Naive thymus-derived CD8-positive, alpha-beta T cell (primary cell): Measurements from ENCODE around the gene TAF4. TPM values are rescaled to one million over a fixed set of nuclear protein-coding genes. Genes with fewer than 3 reads are reported as not detected.
A peak's percentile ranks its signal among the peaks of the same experiment; 100 is the strongest.

Experiments
- ATAC-seq, 2 donors: fragments of 150-1000 bp; cut with Tn5 transposase in 1 of 2; sonication (Bioruptor Pico), chemical (Tn5 transposase) in 1 of 2; 1 replicate in 1 of 2; 2 replicates in 1 of 2; pipeline ENCODE4 v1.10.0; 2021; ENCODE audit warnings: mild to moderate bottlenecking in 2 of 2, moderate library complexity in 2 of 2
- POLR2A ChIA-PET: fragments of 350-600 bp; sonication (Branson Sonifier 250); formaldehyde crosslinking; loops from one replicate; lab custom pipeline; 2021; ENCODE audit warnings: antibody characterized with exemption; lab: Charles Lee
- DNase-seq, 10 donors: peaks; one replicate each; pipeline versions ENCODE4 v3.0.0 to v3.0.0-alpha.2; 2020 to 2022
- H3K27ac Mint-ChIP-seq, 10 donors: one replicate each; pipeline ENCODE4 v1.8.0; 2020 to 2022; ENCODE audit warnings: mild to moderate bottlenecking in 10 of 10, mixed read lengths in 10 of 10, moderate library complexity in 4 of 10, inconsistent platforms in 1 of 10
- H3K27me3 Mint-ChIP-seq, 5 donors: one replicate each; pipeline ENCODE4 v1.8.0; 2021 to 2022; ENCODE audit warnings: mixed read lengths in 5 of 5
- H3K36me3 Mint-ChIP-seq, 3 donors: one replicate each; pipeline ENCODE4 v1.8.0; 2020 to 2022; ENCODE audit warnings: mixed read lengths in 3 of 3, mild to moderate bottlenecking in 2 of 3, inconsistent platforms in 1 of 3
- H3K4me1 Mint-ChIP-seq, 4 donors: one replicate each; pipeline ENCODE4 v1.8.0; 2021 to 2022; ENCODE audit warnings: mixed read lengths in 4 of 4
- H3K4me3 Mint-ChIP-seq, 10 donors: one replicate each; pipeline ENCODE4 v1.8.0; 2020 to 2022; ENCODE audit warnings: mild to moderate bottlenecking in 10 of 10, mixed read lengths in 10 of 10, moderate library complexity in 6 of 10, inconsistent platforms in 1 of 10
- H3K9me3 Mint-ChIP-seq, 9 donors: one replicate each; pipeline ENCODE4 v1.8.0; 2020 to 2022; ENCODE audit warnings: mixed read lengths in 9 of 9, mild to moderate bottlenecking in 3 of 9, inconsistent platforms in 1 of 9, moderate library complexity in 1 of 9
- polyA plus RNA-seq, 3 donors: library from polyadenylated mRNA; unstranded; fragments of 300-500 nt; fragmentation: Illumina TruSeq; gene quantifications; one replicate each; pipeline ENCODE4 v1.2.3, GENCODE V29; 2021
- total RNA-seq, 8 experiments: library from RNA in 2 of 8; stranded (reverse) in 2 of 8; gene quantifications; one replicate each; pipeline ENCODE4 v1.2.3 and lab custom pipeline; 2021 to 2026

The TAF4 gene
- total and polyA plus RNA-seq, 5 experiments from 2014 or later = 0.31 to 41.5 (median 1.6) TPM

GRCh38 chr20:62001178-62001715 is 64.4 kb downstream of the TAF4 start:
- ATAC-seq (no peak), DNase-seq (no peak)
- Mint-ChIP-seq H3K27ac (no peak overlapping the region), H3K4me1 (peaks cover 0 to 2% (median 0%) of the 10 kb centered on the region in 4 donors), H3K4me3 (no peak overlapping the region), H3K36me3 (peaks cover 9 to 89% (median 36%) of the 10 kb centered on the region in 3 donors), H3K9me3 (peaks cover 0 to 1% (median 0%) of the 10 kb centered on the region in 9 donors), H3K27me3 (no peaks in the 10 kb centered on the region)
- POLR2A ChIA-PET = no interaction called here

GRCh38 chr20:61998343-61999121 is 67.1 kb downstream of the TAF4 start:
- Mint-ChIP-seq H3K4me3 (no peak overlapping the region), H3K4me1 (peaks cover 0 to 2% (median 0%) of the 10 kb centered on the region in 4 donors), H3K27ac (no peak overlapping the region), H3K36me3 (peaks cover 17 to 95% (median 49%) of the 10 kb centered on the region in 3 donors), H3K9me3 (peaks cover 0 to 1% (median 0%) of the 10 kb centered on the region in 9 donors), H3K27me3 (no peaks in the 10 kb centered on the region)
- DNase-seq (no peak), ATAC-seq (no peak)
- POLR2A ChIA-PET = no interaction called here

- Mint-ChIP-seq H3K9me3 (peaks cover 0 to 2% (median 0%) of the 10 kb centered on the region in 9 donors), H3K36me3 (peaks cover 20 to 95% (median 53%) of the 10 kb centered on the region in 3 donors), H3K27ac (no peak overlapping the region), H3K4me1 (peaks cover 0 to 2% (median 0%) of the 10 kb centered on the region in 4 donors), H3K4me3 (no peak overlapping the region), H3K27me3 (no peaks in the 10 kb centered on the region)
- DNase-seq (no peak), ATAC-seq (no peak)
- POLR2A ChIA-PET = no interaction called here
These were observed 67.8 kb downstream of the TAF4 start for GRCh38 chr20:61997891-61998290.

- peaks cover 0 to 8% (median 1%) of the 10 kb centered on the region in 9 donors for H3K9me3 Mint-ChIP-seq
- H3K27me3 Mint-ChIP-seq = no peaks in the 10 kb centered on the region
- H3K27ac Mint-ChIP-seq = no peak overlapping the region
- no peak overlapping the region for H3K4me3 Mint-ChIP-seq
- peaks cover 25 to 95% (median 57%) of the 10 kb centered on the region in 3 donors for H3K36me3 Mint-ChIP-seq
- H3K4me1 Mint-ChIP-seq = peaks cover 0 to 2% (median 0%) of the 10 kb centered on the region in 4 donors
- DNase-seq (no peak), ATAC-seq (no peak)
- POLR2A ChIA-PET = no interaction called here
These were observed 68.3 kb downstream of the TAF4 start for GRCh38 chr20:61997372-61997771.

GRCh38 chr20:61994546-61994945 is 71.1 kb downstream of the TAF4 start:
- no peak for ATAC-seq
- no peaks in the 10 kb centered on the region for H3K27me3 Mint-ChIP-seq
- no peak overlapping the region for H3K27ac Mint-ChIP-seq
- peaks cover 0 to 27% (median 16%) of the 10 kb centered on the region in 9 donors for H3K9me3 Mint-ChIP-seq
- no peak overlapping the region for H3K4me3 Mint-ChIP-seq
- peaks cover 36 to 96% (median 78%) of the 10 kb centered on the region in 3 donors for H3K36me3 Mint-ChIP-seq
- POLR2A ChIA-PET = no interaction called here
- H3K4me1 Mint-ChIP-seq = peaks cover 0 to 10% (median 3%) of the 10 kb centered on the region in 4 donors
- DNase-seq = no peak

- Mint-ChIP-seq H3K36me3 (peaks cover 36 to 93% (median 75%) of the 10 kb centered on the region in 3 donors), H3K9me3 (peaks cover 0 to 26% (median 17%) of the 10 kb centered on the region in 9 donors), H3K4me1 (peaks cover 0 to 13% (median 3%) of the 10 kb centered on the region in 4 donors), H3K27me3 (no peaks in the 10 kb centered on the region), H3K27ac (no peak overlapping the region), H3K4me3 (no peak overlapping the region)
- DNase-seq = no peak
- ATAC-seq = no peak
- POLR2A ChIA-PET = no interaction called here
These were observed 72.6 kb downstream of the TAF4 start for GRCh38 chr20:61993058-61993457.

- peaks cover 0 to 18% (median 10%) of the 10 kb centered on the region in 4 donors for H3K4me1 Mint-ChIP-seq
- DNase-seq = no peak
- POLR2A ChIA-PET = interaction anchor here (0.6 kb wide), 1 partner anchor 188 kb away, joined by 3 read pairs; no protein-coding TSS in a partner anchor
- no peak for ATAC-seq
- H3K36me3 Mint-ChIP-seq = peaks cover 47 to 94% (median 81%) of the 10 kb centered on the region in 3 donors
- no peaks in the 10 kb centered on the region for H3K27me3 Mint-ChIP-seq
- H3K9me3 Mint-ChIP-seq = peaks cover 0 to 26% (median 17%) of the 10 kb centered on the region in 9 donors
- no peak overlapping the region for H3K4me3 Mint-ChIP-seq
- no peak overlapping the region for H3K27ac Mint-ChIP-seq
These were observed 74.2 kb downstream of the TAF4 start for GRCh38 chr20:61991476-61991875.

GRCh38 chr20:61990484-61990883 is 75.2 kb downstream of the TAF4 start:
- H3K36me3 Mint-ChIP-seq = peaks cover 47 to 88% (median 77%) of the 10 kb centered on the region in 3 donors
- no peak for DNase-seq
- ATAC-seq = no peak
- no peak overlapping the region for H3K4me3 Mint-ChIP-seq
- POLR2A ChIA-PET = no interaction called here
- H3K27me3 Mint-ChIP-seq = no peaks in the 10 kb centered on the region
- H3K4me1 Mint-ChIP-seq = peaks cover 0 to 20% (median 11%) of the 10 kb centered on the region in 4 donors
- peaks cover 0 to 27% (median 19%) of the 10 kb centered on the region in 9 donors for H3K9me3 Mint-ChIP-seq
- peak overlapping the region in 1 of 10 donors; percentile 52 for H3K27ac Mint-ChIP-seq

- ATAC-seq = no peak
- H3K27me3 Mint-ChIP-seq = no peaks in the 10 kb centered on the region
- peak overlapping the region in 1 of 10 donors; percentile 53 for H3K4me3 Mint-ChIP-seq
- peaks cover 0 to 20% (median 11%) of the 10 kb centered on the region in 4 donors for H3K4me1 Mint-ChIP-seq
- peaks cover 0 to 27% (median 19%) of the 10 kb centered on the region in 9 donors for H3K9me3 Mint-ChIP-seq
- no peak for DNase-seq
- H3K27ac Mint-ChIP-seq = peak overlapping the region in 1 of 10 donors; percentile 52
- peaks cover 43 to 80% (median 73%) of the 10 kb centered on the region in 3 donors for H3K36me3 Mint-ChIP-seq
- POLR2A ChIA-PET = no interaction called here
These were observed 75.9 kb downstream of the TAF4 start for GRCh38 chr20:61989741-61990140.

GRCh38 chr20:61988665-61989064 is 77.0 kb downstream of the TAF4 start:
- H3K4me1 Mint-ChIP-seq = peaks cover 0 to 23% (median 16%) of the 10 kb centered on the region in 4 donors
- no peak overlapping the region for H3K4me3 Mint-ChIP-seq
- H3K27me3 Mint-ChIP-seq = no peaks in the 10 kb centered on the region
- no peak for DNase-seq
- no peak overlapping the region for H3K27ac Mint-ChIP-seq
- POLR2A ChIA-PET = no interaction called here
- no peak for ATAC-seq
- H3K9me3 Mint-ChIP-seq = peaks cover 0 to 32% (median 22%) of the 10 kb centered on the region in 9 donors
- peaks cover 38 to 79% (median 70%) of the 10 kb centered on the region in 3 donors for H3K36me3 Mint-ChIP-seq

- Mint-ChIP-seq H3K36me3 (peaks cover 26 to 71% (median 54%) of the 10 kb centered on the region in 3 donors), H3K27me3 (no peaks in the 10 kb centered on the region), H3K9me3 (peaks cover 0 to 32% (median 23%) of the 10 kb centered on the region in 9 donors), H3K4me1 (peaks cover 7 to 31% (median 21%) of the 10 kb centered on the region in 4 donors), H3K4me3 (no peak overlapping the region), H3K27ac (no peak overlapping the region)
- POLR2A ChIA-PET = no interaction called here
- DNase-seq = no peak
- ATAC-seq = no peak
These were observed 78.8 kb downstream of the TAF4 start for GRCh38 chr20:61986762-61987321.

GRCh38 chr20:61985096-61985495 is 80.6 kb downstream of the TAF4 start:
- H3K36me3 Mint-ChIP-seq = peaks cover 21 to 58% (median 38%) of the 10 kb centered on the region in 3 donors
- POLR2A ChIA-PET = no interaction called here

More at GRCh38 chr20:61985096-61985495, 80.6 kb downstream of the TAF4 start:
- Mint-ChIP-seq H3K9me3 (peaks cover 0 to 36% (median 10%) of the 10 kb centered on the region in 9 donors), H3K27me3 (no peaks in the 10 kb centered on the region), H3K4me3 (peak overlapping the region in 1 of 10 donors; percentile 24), H3K27ac (peak overlapping the region in 1 of 10 donors; percentile 37), H3K4me1 (peaks cover 16 to 45% (median 26%) of the 10 kb centered on the region in 4 donors)
- DNase-seq = no peak
- ATAC-seq = no peak
